ENCODE measurements around the gene DIDO1.

DNA sequence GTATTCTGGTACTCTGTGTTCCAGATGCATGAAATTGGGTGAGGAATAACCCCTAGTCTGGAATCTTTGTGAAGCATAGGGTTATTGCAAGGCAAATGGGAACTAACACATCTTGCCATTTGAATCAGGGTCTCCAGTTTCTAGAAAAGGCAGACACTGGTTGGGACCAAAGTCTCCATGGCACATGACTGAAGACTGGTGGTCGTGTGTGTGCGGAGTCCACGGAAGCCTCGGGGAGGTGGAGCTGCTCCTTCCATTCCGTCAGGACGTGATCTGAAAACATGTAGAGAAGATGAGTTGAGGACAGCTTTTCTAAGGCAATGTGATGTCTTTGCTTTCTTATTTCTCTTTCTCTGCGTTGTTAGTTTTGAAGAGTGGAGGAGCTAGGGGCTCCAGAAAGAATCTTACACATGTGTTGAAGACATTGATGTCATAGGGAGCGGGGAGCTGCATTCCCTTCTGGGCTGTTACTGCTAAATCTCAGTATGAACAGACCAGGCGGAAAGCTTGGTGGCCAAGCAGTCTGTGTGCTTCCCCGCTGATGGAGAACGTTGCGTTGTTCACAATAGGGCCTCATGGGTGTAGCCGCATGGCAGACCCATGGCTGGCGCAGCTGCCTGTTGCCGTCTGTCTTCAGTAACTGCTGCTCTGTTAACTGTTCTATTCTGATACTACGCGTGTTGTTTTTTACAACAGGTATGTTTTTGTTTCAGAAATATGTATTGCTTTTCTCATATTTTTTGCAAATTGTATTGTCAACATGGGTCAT, 21.4 kb upstream of the DIDO1 start:
- TF ChIP-seq PRDM10 (CRISPR knock-in tag; IDR thresholded peaks at IDR 0.05; ENCODE audit: low read depth) (no peak), MYC (CRISPR knock-in tag; IDR thresholded peaks at IDR 0.05; ENCODE audit: borderline replicate concordance) (no peak), ZNF746 (CRISPR knock-in tag; IDR thresholded peaks at IDR 0.05) (no peak), TARDBP (CRISPR knock-in tag; IDR thresholded peaks at IDR 0.05) (no peak), ONECUT2 (CRISPR knock-in tag; IDR thresholded peaks at IDR 0.05) (no peak), NFIC (IDR thresholded peaks at IDR 0.05; ENCODE audit: low read length) (no peak), ATF7 (IDR thresholded peaks at IDR 0.05) (no peak), ATF7 (CRISPR knock-in tag; IDR thresholded peaks at IDR 0.05) (no peak), CC2D1A (CRISPR knock-in tag; IDR thresholded peaks at IDR 0.05) (no peak), ZNF121 (CRISPR knock-in tag; IDR thresholded peaks at IDR 0.05) (no peak), CREB1 (IDR thresholded peaks at IDR 0.05) (no peak), CREB1 (CRISPR knock-in tag; IDR thresholded peaks at IDR 0.05) (no peak)
- TF ChIP-seq, protein P1, sequence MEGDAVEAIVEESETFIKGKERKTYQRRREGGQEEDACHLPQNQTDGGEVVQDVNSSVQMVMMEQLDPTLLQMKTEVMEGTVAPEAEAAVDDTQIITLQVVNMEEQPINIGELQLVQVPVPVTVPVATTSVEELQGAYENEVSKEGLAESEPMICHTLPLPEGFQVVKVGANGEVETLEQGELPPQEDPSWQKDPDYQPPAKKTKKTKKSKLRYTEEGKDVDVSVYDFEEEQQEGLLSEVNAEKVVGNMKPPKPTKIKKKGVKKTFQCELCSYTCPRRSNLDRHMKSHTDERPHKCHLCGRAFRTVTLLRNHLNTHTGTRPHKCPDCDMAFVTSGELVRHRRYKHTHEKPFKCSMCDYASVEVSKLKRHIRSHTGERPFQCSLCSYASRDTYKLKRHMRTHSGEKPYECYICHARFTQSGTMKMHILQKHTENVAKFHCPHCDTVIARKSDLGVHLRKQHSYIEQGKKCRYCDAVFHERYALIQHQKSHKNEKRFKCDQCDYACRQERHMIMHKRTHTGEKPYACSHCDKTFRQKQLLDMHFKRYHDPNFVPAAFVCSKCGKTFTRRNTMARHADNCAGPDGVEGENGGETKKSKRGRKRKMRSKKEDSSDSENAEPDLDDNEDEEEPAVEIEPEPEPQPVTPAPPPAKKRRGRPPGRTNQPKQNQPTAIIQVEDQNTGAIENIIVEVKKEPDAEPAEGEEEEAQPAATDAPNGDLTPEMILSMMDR (CRISPR knock-in tag; IDR thresholded peaks at IDR 0.05) = no peak

Data from HepG2 (cell line).